Adrenal gland (tissue), 12 donors: ENCODE measurements around the gene ENGASE. TPM values are rescaled to one million over a fixed set of nuclear protein-coding genes. Genes with fewer than 3 reads are reported as not detected.

ENCODE experiments used
- DNase-seq, 7 donors: peaks; one replicate each; pipeline ENCODE4 v3.0.0-alpha.2; 2019 to 2020
- H3K27ac ChIP-seq, 5 donors: fragments of 200-600 bp; sonication (generic) in 4 of 5; 1 replicate in 3 of 5; 2 replicates in 2 of 5; pipeline versions ENCODE4 v1.5.1 to v1.8.0; 2016 to 2020; ENCODE audit warnings: mild to moderate bottlenecking in 1 of 5
- H3K27me3 ChIP-seq: fragments of 200-600 bp; 2 replicates; pipeline ENCODE4 v1.8.0; 2021
- H3K36me3 ChIP-seq, 2 donors: fragments of 200-600 bp; replicated peaks in 1 of 2; 1 replicate in 1 of 2; 2 replicates in 1 of 2; pipeline versions ENCODE4 v1.5.1 to v1.8.0; 2018 to 2022
- H3K4me1 ChIP-seq, 2 donors: fragments of 200-600 bp; replicated peaks in 1 of 2; 1 replicate in 1 of 2; 2 replicates in 1 of 2; pipeline versions ENCODE4 v1.5.1 to v1.8.0; 2018 to 2021
- H3K4me3 ChIP-seq, 4 donors: fragments of 200-600 bp; sonication (generic) in 3 of 4; one replicate each; pipeline ENCODE4 v1.5.1; 2016 to 2018
- H3K9me3 ChIP-seq, 3 donors: fragments of 200-600 bp; sonication (generic) in 1 of 3; replicated peaks in 1 of 3; 1 replicate in 2 of 3; 2 replicates in 1 of 3; pipeline versions ENCODE4 v1.5.1 to v1.8.0; 2016 to 2021
- CTCF ChIP-seq, 6 experiments: fragments of 450-650 bp in 4 of 6; fragments of 200-600 bp in 2 of 6; sonication (generic) in 1 of 6; IDR thresholded peaks; 1 replicate in 5 of 6; 2 replicates in 1 of 6; pipeline versions ENCODE4 v1.5.1 to v1.8.0; 2016 to 2021; ENCODE audit warnings: antibody characterized with exemption in 6 of 6, mild to moderate bottlenecking in 2 of 6, moderate library complexity in 1 of 6
- POLR2A ChIP-seq, 2 donors: fragments of 450-650 bp; IDR thresholded peaks; one replicate each; pipeline ENCODE4 v1.6.1; 2017; ENCODE audit warnings: antibody characterized with exemption in 2 of 2, mild to moderate bottlenecking in 2 of 2, moderate library complexity in 1 of 2
- WGBS, 4 donors: extraction: QIAGEN DNeasy Blood & Tissue Kit in 2 of 4; methylation state at CpG; one replicate each; pipeline versions ENCODE4 v1.1.5 to v1.1.7; 2013 to 2017; 5-methylcytosine and 5-hydroxymethylcytosine counted together
- intact Hi-C, 2 donors: fragments of 100-400 bp; cut with DNase I; formaldehyde crosslinking; loops; one replicate each; pipeline versions ENCODE4 v1.14.1 to v1.15.0; 2022 to 2023
- polyA plus RNA-seq, 3 donors: library from polyadenylated mRNA; stranded (reverse); fragments of 200-250 nt in 2 of 3; fragments of 350-450 nt in 1 of 3; fragmentation: Illumina TruSeq in 1 of 3; extraction: RNeasy Lipid Tissue Mini Kit (QIAGEN cat#74804) in 1 of 3; gene quantifications; one replicate each; pipeline ENCODE4 v1.2.3, GENCODE V29; 2013 to 2014
- total RNA-seq, 9 donors: library from RNA; depleted of rRNA in 4 of 9; stranded (reverse); fragments of >200 nt in 4 of 9; fragments of 120-200 nt in 1 of 9; fragmentation: NEBNext Ultra II Directional in 1 of 9; extraction: Animal tissue kit (Norgen Biotek cat#: 25700) in 1 of 9; gene quantifications; one replicate each; pipeline versions ENCODE4 v1.1.0 to v1.2.4, GENCODE V29; 2013 to 2023
- donor health status: healthy with polysubstance abuse.
- donor health status: Bipolar disorder and iron deficiency.
- donor health status: DM: yes; HTN: yes; CAD: no.
- donor health status: DM: no; HTN: no; CAD: no.
- donor health status: DM: no; HTN: no; CAD: no.
- donor health status: DM: yes; HTN: yes; CAD: no.

ENGASE gene
- total and polyA plus RNA-seq, 12 donors, result 4.4 to 155 (median 31.1) TPM

DNA sequence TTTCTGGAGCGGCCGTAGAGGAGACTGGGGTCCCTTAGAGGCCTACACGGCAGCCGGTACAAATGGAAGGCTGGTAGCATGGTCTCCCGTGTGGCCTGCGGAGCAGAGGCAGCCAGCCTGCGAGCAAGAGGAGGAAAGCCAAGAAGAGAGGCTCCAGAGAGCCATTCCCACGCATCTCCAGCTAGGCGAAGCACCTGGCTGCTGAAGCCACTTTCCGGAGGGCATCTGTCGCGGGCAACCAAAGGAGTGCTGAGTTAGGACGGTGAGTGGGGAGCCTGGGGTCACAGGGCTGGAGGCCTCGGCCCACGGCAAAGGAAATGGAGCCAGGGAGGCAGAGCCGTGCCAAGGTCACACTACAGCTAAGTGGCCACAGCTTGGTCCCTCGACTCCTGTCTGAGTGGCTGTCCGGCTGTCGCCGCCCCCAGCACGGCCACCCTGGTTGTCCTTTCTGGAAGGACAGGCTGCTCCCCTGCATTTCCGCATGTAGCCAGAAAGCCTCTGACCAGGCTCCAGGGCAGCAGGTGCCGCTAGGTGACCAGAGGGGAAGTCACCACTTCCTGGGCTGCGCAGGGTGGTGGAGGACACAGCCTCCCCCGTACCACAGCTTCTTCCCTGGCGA, 33.7 kb downstream of the ENGASE start:
- Histone ChIP-seq H3K9me3 (no peaks in the 10 kb centered on the region), H3K4me3 (no peak overlapping the region), H3K4me1 (no peaks in the 10 kb centered on the region), H3K27me3 (peaks cover 13% of the 10 kb centered on the region), H3K36me3 (no peaks in the 10 kb centered on the region), H3K27ac (no peak overlapping the region)
- intact Hi-C loops, result no loop called here
- no peak for TF ChIP-seq POLR2A (IDR thresholded peaks at IDR 0.05)
- TF ChIP-seq CTCF (IDR thresholded peaks at IDR 0.05), result no peak
- 68 to 84% (median 75%) methylated on average over 14 to 26 of the region's 26 CpGs for WGBS, 4 donors
- DNase-seq, result no peak

DNA sequence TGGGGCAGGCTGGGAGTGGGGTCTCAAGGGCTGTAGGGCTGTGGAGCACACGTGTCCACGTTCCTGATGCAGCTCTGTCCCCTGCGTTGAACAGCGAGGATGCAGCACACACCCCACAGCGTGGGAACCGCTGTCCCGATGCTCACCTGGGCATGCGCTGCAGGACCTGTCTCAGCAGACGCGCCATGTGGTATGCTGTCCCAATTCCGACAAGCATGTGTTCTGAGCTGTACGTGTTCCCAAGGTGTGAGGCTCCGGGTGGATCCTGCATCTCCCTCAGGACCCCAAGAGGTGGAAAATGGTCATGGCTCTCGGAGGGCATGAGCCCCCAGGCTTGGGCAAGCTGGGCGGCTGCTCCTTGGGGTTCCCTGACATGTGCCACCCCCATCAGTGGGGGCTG, 34.2 kb downstream of the ENGASE start:
- no peaks in the 10 kb centered on the region for H3K9me3 ChIP-seq
- TF ChIP-seq CTCF (IDR thresholded peaks at IDR 0.05) (no peak), POLR2A (IDR thresholded peaks at IDR 0.05) (no peak)
- 79 to 91% (median 83%) methylated on average over 9 to 15 of the region's 15 CpGs for WGBS, 4 donors
- H3K36me3 ChIP-seq, result no peaks in the 10 kb centered on the region
- no peak overlapping the region for H3K27ac ChIP-seq
- peaks cover 9% of the 10 kb centered on the region for H3K27me3 ChIP-seq
- intact Hi-C loops, result no loop called here
- no peak overlapping the region for H3K4me3 ChIP-seq
- no peaks in the 10 kb centered on the region for H3K4me1 ChIP-seq
- no peak for DNase-seq

- no peaks in the 10 kb centered on the region for H3K4me1 ChIP-seq
- H3K27me3 ChIP-seq, result peaks cover 9% of the 10 kb centered on the region
- no peak for TF ChIP-seq CTCF (IDR thresholded peaks at IDR 0.05)
- no peak for TF ChIP-seq POLR2A (IDR thresholded peaks at IDR 0.05)
- no peak overlapping the region for H3K4me3 ChIP-seq
- DNase-seq, result no peak
- 27 to 40% (median 37%) methylated on average over 2 to 10 of the region's 10 CpGs for WGBS, 4 donors
- no peak overlapping the region for H3K27ac ChIP-seq
- H3K36me3 ChIP-seq, result no peaks in the 10 kb centered on the region
- intact Hi-C loops, result no loop called here
- no peaks in the 10 kb centered on the region for H3K9me3 ChIP-seq
Observed at GRCh38 chr17:79109584-79109983, 35.0 kb downstream of the ENGASE start.

- no peaks in the 10 kb centered on the region for H3K36me3 ChIP-seq
- peaks cover 9% of the 10 kb centered on the region for H3K27me3 ChIP-seq
- no peak overlapping the region for H3K27ac ChIP-seq
- no peak for TF ChIP-seq POLR2A (IDR thresholded peaks at IDR 0.05)
- no peak for TF ChIP-seq CTCF (IDR thresholded peaks at IDR 0.05)
- no peaks in the 10 kb centered on the region for H3K9me3 ChIP-seq
- no peaks in the 10 kb centered on the region for H3K4me1 ChIP-seq
- intact Hi-C loops, result no loop called here
- no peak for DNase-seq
- WGBS, 4 donors, result 80 to 88% (median 83%) methylated on average over 7 to 12 of the region's 12 CpGs
- no peak overlapping the region for H3K4me3 ChIP-seq
Observed at GRCh38 chr17:79111097-79111496, 36.5 kb downstream of the ENGASE start.
